GM21360 (cell line): ENCODE results near the gene FCHSD2.
"Not testable (repeated sequence)": the region's sequence is repeated elsewhere in the genome, so short reads cannot be mapped to it uniquely, and the experiment has no call there.

Source experiments
- ATAC-seq: cut with Tn5 transposase; IDR thresholded peaks from one replicate; pipeline ENCODE4 v1.9.1; 2021; ENCODE audit warnings: mild to moderate bottlenecking, moderate library complexity; ENCODE audit not compliant: unreplicated experiment

FCHSD2 gene

GRCh38 chr11:73018856-73019255, 123.3 kb downstream of the FCHSD2 start:
- ATAC-seq = no peak

DNA sequence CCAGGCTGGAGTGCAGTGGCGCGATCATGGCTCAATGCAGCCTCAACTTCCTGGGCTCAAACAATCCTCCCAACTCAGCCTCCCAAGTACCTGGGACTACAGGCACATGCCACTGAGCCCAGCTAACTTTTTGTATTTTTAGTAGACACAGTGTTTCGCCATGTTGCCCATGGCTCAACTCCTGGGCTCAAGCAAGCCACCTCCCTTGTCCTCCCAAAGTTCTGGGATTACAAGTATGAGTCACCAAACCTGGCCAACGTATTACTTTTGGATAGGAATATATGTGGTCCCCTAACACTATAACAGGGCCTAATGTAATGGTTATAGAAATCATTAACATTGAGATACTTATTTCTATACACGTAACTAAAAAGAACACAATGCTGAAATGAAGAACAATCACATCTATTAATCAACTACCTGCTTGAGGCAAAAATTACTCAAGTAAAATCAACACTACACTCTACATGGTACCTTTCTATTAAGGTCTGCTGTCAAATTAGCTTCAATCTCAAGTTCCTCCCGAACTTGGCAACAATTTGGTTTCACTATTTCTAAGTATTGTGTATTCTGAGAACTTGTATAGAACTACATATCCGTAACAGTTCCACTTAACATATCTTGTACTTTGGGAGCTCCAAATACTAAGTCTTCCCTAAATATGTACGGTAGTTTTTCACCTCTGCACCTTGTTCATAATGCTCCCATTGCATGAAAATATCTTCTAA, 124.9 kb downstream of the FCHSD2 start:
- ATAC-seq = no peak

DNA sequence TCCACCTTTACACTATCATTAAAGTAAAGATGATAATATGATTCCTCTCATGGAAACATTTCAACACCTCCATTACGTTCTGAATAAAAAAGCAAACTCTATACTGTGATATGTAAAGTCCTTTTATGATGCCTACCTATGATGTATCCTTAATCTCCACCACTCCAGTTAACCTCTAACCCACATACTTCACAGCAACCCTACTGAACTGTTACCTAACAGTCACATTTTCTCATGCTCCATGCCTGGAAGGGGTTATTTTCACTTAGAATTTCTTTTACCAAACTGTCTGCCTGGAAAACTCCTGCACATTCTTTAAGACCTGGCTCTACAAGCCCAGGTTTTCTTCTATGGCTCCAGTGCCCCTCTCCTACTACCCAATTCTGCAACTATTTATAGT, 129.1 kb downstream of the FCHSD2 start:
- ATAC-seq = no peak

GRCh38 chr11:73012121-73012863, 129.8 kb downstream of the FCHSD2 start:
- ATAC-seq = no peak

DNA sequence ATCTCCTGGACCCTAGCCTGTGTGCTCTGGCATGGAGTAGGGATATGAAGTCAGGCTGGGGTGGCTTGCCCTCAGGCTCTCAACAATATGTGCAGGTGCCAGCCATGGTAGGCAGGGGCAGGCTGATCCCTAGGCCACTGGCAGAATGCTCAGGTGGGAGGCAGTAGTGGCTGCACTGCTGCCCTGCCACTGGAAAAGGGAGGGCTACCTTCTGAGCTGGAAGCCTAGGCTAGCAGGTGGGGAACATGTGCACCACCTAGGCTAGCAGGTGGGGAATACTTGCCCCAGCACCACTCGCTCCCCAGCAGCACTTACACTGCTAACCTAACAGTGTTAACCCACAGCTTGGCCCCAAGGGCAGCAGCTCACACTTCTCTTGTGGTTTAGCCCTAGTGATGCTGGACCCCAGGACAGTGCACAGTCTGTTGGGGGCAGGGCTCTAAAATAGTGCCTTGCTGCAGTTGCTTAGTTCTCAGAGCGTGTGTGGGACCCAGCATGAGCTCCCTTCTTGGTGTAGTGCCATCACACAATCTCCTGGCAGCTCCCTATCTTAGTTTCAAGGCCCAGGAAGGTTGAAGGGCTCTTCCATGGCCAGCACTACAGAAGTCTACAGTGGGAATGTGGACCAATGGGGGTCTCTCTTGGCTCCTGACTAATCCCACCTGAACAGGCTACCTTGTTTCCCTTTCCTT, 130.8 kb downstream of the FCHSD2 start:
- ATAC-seq = no peak

- no peak for ATAC-seq
Measured at GRCh38 chr11:73009972-73010371, 132.1 kb downstream of the FCHSD2 start.

DNA sequence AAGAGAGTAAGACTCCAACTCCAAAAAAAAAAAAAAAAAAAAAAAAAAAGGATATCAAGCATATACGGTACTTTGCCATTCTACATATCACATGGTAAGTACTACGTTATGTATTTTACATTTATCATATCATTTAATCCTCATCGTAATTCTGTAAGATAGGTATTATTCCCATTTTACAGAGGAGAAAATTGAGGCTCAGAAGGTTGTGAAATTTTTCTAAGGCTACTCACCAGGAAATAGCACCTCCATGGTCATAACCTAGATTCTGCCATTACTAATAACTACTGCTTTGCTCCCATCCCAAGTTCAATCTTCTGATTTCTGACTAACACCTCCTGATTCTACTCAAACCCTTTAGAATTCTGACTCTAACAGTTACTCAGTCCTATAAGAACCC, 138.0 kb downstream of the FCHSD2 start:
- ATAC-seq = no peak

- ATAC-seq = no peak
Measured at GRCh38 chr11:73003088-73003487, 139.0 kb downstream of the FCHSD2 start.

DNA sequence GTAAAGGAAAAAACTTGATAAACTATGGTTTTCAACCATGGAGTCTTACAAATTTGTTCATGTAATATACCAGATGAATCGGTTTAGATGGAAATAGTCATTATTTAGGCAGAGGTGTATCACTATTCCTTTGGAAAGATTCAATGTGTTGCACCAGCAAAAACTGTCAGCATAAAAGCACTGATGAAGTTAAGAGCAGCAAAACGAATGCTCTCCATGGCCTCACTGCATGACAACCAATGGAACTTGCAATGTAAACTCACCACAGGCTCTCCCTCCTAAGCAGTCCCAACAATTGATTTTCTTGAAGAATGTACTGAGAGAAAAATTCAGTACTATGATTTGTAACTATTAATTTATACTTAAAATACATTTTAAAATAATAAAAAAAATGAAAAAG, 139.9 kb downstream of the FCHSD2 start:
- no peak for ATAC-seq

DNA sequence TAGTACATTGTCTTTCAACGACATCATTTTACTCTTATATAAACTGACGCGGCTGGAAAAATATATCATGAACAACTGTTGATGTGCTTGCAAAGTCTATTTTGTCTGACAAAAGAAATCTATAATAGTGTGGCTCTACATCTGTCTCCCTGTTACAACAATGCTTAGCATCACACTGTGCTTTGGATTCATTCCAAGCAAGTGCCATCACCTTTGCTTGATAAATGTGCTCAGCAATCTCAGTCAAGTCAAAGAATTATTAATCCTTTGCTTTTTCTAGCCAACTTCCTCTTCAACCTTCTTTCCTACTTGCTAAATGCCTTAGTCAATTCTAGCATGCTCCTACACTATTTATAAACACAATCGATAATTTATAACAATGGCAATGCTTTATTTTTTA, 140.5 kb downstream of the FCHSD2 start:
- ATAC-seq = no peak

DNA sequence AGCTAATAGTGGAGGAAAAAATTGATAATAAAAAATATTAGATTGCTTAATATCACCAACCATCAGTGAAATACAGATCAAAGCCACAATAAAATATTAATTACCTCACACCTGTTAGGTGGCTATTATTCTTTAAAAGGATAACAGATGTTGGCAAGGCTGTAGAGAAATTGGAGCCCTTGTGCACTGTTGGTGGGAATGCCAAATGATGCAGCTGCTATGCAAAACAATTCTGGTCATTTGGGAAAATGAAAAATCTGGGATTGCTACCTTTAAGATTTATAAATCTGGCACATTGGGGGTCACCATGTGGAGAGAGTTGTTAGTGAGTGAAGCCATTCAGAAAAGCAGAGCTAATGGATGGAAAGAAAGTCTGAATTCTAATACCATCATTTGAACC, 143.4 kb downstream of the FCHSD2 start:
- no peak for ATAC-seq

DNA sequence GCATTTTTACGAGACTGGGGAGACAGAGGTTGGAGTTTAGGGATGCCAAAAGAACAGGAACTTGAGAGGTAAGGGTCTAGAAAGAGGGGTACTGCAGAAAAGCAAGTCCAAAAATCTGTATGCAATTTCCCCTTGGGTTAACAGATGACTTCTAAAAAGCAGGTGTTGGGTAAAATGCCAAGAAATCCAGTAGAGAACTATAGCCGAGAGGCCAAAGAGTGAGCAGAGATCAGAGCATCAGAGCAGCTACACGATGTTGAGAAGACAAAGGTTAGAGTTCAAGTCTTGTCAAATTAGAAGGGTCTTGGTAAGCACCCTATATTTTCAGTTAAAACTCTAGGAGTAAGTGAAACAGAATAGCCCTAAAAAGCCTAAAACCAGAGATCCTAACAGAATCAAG, 145.2 kb downstream of the FCHSD2 start:
- no peak for ATAC-seq

GRCh38 chr11:72989727-72990126, 152.4 kb downstream of the FCHSD2 start:
- ATAC-seq = no peak

- no peak for ATAC-seq
Measured at GRCh38 chr11:72988821-72989220, 153.3 kb downstream of the FCHSD2 start.

DNA sequence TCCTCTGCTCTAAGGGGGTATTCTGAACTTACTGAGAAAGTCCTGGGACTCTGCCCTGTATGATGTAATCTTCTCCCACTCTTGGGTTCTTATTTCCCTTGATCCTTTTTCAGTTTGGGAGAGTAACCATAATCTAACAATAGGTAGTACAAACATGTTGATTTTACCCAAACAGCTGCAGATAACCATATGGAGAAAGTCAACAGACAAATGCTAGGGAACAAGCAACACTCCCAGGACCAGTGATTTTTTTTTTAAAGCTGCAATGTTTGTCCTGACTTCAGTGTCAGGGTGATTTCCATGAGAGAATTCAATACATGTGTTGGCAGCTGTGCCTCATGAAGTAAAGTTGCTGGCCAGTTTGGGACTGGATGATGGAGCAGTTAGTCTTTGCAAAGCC, 156.5 kb downstream of the FCHSD2 start:
- no peak for ATAC-seq

DNA sequence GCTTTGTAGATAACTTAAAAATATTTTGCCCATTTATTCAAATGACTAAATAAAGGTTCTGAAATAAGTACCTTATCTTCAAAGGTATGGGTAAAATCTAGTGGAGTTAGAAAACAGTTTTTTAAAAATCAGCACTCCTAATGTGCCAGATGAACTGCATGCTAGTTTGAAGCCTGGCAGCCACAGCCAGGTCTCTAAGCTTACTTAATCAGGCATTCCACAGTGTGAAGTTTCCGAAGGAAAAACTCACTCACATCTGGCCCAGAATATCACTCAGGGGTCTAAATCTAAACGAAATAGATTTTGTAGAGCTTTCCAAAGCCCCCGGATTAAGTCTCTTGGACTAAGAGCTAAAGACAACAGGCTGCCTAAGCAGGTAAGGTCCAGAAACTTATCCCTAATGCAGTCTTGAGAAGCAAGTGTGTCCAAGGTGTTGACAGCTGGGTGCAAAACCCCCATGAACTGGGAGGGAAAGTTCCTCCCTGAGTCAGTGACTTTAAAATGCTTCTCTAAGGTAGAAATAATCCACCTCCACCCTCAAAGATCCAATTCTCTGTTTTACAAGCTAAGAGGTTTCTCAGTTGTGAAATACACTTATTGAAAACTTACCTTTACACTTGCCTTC, 157.6 kb downstream of the FCHSD2 start:
- ATAC-seq = no peak

GRCh38 chr11:72983560-72983959, 158.6 kb downstream of the FCHSD2 start:
- ATAC-seq = no peak

GRCh38 chr11:72981971-72982685, 160.0 kb downstream of the FCHSD2 start:
- ATAC-seq = no peak

GRCh38 chr11:72981080-72981479, 161.0 kb downstream of the FCHSD2 start:
- no peak for ATAC-seq

- not testable (repeated sequence) for ATAC-seq
Measured at GRCh38 chr11:72977782-72978181, 164.3 kb downstream of the FCHSD2 start.

DNA sequence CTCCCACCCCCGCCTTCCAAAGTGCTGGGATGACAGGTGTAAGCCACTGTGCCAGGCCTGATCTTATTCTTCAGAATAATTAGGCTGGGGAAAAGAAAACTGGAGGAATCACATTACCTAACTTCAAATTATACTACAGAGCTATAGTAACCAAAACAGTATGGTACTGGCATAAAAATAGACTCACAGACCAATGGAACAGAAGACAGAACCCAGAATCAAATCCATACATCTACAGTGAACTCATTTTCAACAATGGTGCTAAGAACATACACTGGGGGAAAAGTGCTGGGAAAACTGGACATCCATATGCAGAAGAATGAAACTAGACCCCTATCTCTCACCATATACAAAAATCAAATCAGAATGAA, 165.6 kb downstream of the FCHSD2 start:
- ATAC-seq = not testable (repeated sequence)
